ENCODE results near the gene OR56B1. TPM values are rescaled to one million over a fixed set of nuclear protein-coding genes. Genes with fewer than 3 reads are reported as not detected.
"Not testable (repeated sequence)": the region's sequence is repeated elsewhere in the genome, so short reads cannot be mapped to it uniquely, and the experiment has no call there.

OR56B1 gene
- total RNA-seq, 4 donors from 2014 or later: 0.79 TPM; not detected in 3

GRCh38 chr11:5713695-5714094 lies 22.6 kb upstream of the OR56B1 start:
- TF ChIP-seq, protein P1, sequence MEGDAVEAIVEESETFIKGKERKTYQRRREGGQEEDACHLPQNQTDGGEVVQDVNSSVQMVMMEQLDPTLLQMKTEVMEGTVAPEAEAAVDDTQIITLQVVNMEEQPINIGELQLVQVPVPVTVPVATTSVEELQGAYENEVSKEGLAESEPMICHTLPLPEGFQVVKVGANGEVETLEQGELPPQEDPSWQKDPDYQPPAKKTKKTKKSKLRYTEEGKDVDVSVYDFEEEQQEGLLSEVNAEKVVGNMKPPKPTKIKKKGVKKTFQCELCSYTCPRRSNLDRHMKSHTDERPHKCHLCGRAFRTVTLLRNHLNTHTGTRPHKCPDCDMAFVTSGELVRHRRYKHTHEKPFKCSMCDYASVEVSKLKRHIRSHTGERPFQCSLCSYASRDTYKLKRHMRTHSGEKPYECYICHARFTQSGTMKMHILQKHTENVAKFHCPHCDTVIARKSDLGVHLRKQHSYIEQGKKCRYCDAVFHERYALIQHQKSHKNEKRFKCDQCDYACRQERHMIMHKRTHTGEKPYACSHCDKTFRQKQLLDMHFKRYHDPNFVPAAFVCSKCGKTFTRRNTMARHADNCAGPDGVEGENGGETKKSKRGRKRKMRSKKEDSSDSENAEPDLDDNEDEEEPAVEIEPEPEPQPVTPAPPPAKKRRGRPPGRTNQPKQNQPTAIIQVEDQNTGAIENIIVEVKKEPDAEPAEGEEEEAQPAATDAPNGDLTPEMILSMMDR (IDR thresholded peaks at IDR 0.05): no peak
- no peak for TF ChIP-seq POLR2A (IDR thresholded peaks at IDR 0.05)
- no peaks in the 10 kb centered on the region for H3K4me1 ChIP-seq
- no peaks in the 10 kb centered on the region for H3K9me3 ChIP-seq
- H3K27me3 ChIP-seq: no peaks in the 10 kb centered on the region
- no peaks in the 10 kb centered on the region for H3K36me3 ChIP-seq
- DNase-seq: no peak
- no peak overlapping the region for H3K4me3 ChIP-seq
- intact Hi-C loops (cut with DNase I; ENCODE audit: low total_unique reads): no loop called here
- no peak overlapping the region for H3K27ac ChIP-seq

- intact Hi-C loops (cut with DNase I; ENCODE audit: low total_unique reads); H3K36me3 ChIP-seq; H3K4me3 ChIP-seq; H3K27ac ChIP-seq; DNase-seq; H3K4me1 ChIP-seq; H3K27me3 ChIP-seq; H3K9me3 ChIP-seq: not testable (repeated sequence)
These were observed 19.7 kb upstream of the OR56B1 start for GRCh38 chr11:5716518-5716917.

GRCh38 chr11:5719703-5720495 lies 16.3 kb upstream of the OR56B1 start:
- H3K4me1 ChIP-seq: no peaks in the 10 kb centered on the region
- no peaks in the 10 kb centered on the region for H3K27me3 ChIP-seq
- intact Hi-C loops (cut with DNase I; ENCODE audit: low total_unique reads): no loop called here
- no peak for TF ChIP-seq POLR2A (IDR thresholded peaks at IDR 0.05)
- TF ChIP-seq, protein P1 (IDR thresholded peaks at IDR 0.05): no peak
- no peaks in the 10 kb centered on the region for H3K9me3 ChIP-seq
- no peak for DNase-seq
- H3K27ac ChIP-seq: no peak overlapping the region
- H3K36me3 ChIP-seq: no peaks in the 10 kb centered on the region
- H3K4me3 ChIP-seq: no peak overlapping the region

GRCh38 chr11:5722622-5723021 lies 13.6 kb upstream of the OR56B1 start:
- no peaks in the 10 kb centered on the region for H3K27me3 ChIP-seq
- H3K4me3 ChIP-seq: no peak overlapping the region
- no peaks in the 10 kb centered on the region for H3K36me3 ChIP-seq
- no peaks in the 10 kb centered on the region for H3K4me1 ChIP-seq
- H3K9me3 ChIP-seq: no peaks in the 10 kb centered on the region
- intact Hi-C loops (cut with DNase I; ENCODE audit: low total_unique reads): no loop called here
- TF ChIP-seq, protein P1 (IDR thresholded peaks at IDR 0.05): no peak
- no peak for TF ChIP-seq POLR2A (IDR thresholded peaks at IDR 0.05)
- no peak for DNase-seq
- H3K27ac ChIP-seq: no peak overlapping the region

DNA sequence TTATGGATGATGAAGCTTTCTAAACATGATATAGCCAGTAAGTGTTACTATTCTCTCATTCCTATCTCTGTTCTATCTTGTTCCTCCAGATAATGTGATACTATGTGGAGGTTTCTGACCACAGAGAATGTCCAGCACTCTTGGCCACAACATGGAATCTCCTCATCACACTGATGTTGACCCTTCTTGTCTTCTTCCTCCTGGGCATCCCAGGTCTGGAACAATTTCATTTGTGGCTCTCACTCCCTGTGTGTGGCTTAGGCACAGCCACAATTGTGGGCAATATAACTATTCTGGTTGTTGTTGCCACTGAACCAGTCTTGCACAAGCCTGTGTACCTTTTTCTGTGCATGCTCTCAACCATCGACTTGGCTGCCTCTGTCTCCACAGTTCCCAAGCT lies 9.9 kb upstream of the OR56B1 start:
- no peak for DNase-seq
- Histone ChIP-seq H3K27ac (no peak overlapping the region), H3K9me3 (no peaks in the 10 kb centered on the region), H3K4me3 (no peak overlapping the region), H3K36me3 (no peaks in the 10 kb centered on the region), H3K4me1 (no peaks in the 10 kb centered on the region), H3K27me3 (no peaks in the 10 kb centered on the region)
- intact Hi-C loops (cut with DNase I; ENCODE audit: low total_unique reads): no loop called here
- no peak for TF ChIP-seq POLR2A (IDR thresholded peaks at IDR 0.05)
- TF ChIP-seq, protein P1 (IDR thresholded peaks at IDR 0.05): no peak

Measured in uterus (tissue), 4 donors.